KOPT-K1 (cell line): ENCODE measurements around the gene COP1.
"Not testable (repeated sequence)": the region's sequence is repeated elsewhere in the genome, so short reads cannot be mapped to it uniquely, and the experiment has no call there.

ENCODE experiments used
- H3K27ac ChIP-seq: fragments of 200-600 bp; sonication (generic); 2 replicates; pipeline ENCODE4 v1.5.1; 2016; ENCODE audit warnings: antibody characterized with exemption, mild to moderate bottlenecking, low read depth, low read length; ENCODE audit not compliant: poor library complexity, severe bottlenecking
- H3K36me3 ChIP-seq: fragments of 200-600 bp; sonication (generic); 2 replicates; pipeline ENCODE4 v1.5.1; 2017; ENCODE audit warnings: antibody characterized with exemption, mild to moderate bottlenecking, low read length, moderate library complexity; ENCODE audit not compliant: insufficient read depth
- H3K9me3 ChIP-seq: fragments of 200-600 bp; sonication (generic); 2 replicates; pipeline ENCODE4 v1.5.1; 2017; ENCODE audit warnings: antibody characterized with exemption, low read length, mild to moderate bottlenecking; ENCODE audit not compliant: insufficient read depth, poor library complexity, severe bottlenecking

The COP1 gene

DNA sequence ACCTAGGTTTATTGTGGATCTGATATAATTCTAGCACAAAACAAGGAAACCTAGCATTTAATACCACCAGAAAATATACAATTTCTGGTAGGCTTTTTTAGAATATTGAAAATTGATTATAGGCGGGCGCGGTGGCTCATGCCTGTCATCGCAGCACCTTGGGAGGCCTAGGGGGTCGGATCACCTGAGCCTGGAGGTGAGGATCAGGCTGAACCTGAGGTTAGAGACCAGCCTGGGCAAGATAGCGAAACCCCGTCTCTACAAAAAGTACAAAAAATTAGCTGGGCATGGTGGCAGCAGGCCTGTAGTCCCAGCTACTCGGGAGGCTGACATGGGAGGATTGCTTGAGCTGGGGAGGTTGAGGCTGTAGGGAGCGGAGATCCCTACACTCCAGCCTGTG, 948 bp upstream of the COP1 start:
- Histone ChIP-seq H3K36me3 (no peaks in the 10 kb centered on the region), H3K27ac (peak overlapping the region; percentile 87)

DNA sequence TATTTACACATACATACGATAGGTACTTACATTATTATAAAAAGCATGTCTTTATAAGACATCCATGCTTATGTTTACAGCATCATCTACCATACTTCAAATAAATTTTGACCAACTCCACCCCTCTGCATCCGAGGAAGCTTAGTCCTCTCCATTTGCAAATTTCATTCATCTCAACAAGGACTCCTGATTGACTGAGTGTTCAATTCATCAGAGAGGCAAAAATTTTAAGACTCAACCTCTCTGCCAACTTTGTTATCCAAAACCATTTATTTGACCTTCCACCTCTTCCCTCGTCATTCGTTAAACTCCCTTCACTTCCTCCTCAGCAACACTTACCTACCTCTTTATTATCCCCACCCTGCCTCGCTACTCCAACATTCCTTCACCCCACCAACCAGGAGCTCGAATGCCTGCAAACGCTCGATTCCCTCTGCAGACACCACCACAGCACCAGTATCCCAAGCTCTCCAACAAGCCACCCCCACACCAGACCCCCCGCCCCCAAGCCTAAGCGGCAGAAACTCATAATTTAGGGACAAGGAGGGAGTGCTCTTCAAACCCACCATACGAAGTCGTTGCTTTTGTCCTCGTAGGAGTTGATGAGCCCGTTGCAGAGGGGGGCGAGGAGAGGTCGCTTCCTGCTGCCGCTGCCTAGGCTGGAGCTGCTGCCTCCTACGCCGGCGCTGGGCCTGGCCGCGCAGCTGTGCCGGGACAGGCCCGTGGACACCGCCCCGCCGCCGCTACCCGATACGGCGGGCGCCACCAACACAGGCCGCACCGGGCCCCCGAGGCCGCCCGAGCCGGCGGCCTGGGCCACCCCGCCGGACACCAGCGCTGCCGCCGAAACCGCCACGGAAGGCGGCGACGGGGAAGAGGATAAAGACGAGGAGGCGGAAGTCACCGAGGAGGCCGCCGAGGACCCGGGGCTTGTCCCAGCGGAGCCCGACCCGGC, 803 bp downstream of the COP1 start:
- peak overlapping the region; percentile 87 for H3K27ac ChIP-seq
- no peaks in the 10 kb centered on the region for H3K9me3 ChIP-seq
- no peaks in the 10 kb centered on the region for H3K36me3 ChIP-seq

More for the DNA sequence above, 948 bp upstream of the COP1 start:
- H3K9me3 ChIP-seq, result no peaks in the 10 kb centered on the region

DNA sequence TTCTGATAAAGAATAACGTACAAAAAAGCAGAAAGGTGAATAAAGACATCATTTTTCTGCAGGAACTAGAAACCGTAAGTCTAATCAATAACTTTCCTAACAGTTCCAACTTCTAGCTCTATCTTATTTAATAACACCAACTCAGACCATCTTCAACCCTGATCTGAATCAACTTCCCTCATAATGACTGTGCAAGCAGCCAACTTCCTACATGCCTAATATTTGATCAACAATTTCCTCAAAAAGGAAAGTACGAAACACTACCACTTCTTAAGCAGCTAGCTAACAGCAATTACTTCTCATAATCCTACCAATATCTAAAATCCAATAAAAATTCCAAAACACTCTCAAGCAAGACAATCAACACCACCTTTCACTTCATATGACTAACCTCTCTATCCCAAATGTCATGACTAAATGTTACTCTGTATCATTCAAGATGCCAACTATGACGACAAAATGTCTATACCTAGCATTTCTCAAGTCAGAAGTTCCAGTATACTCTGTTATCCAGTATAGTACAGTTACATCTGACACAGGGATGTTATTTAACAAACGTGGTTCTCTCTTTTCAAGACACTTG, 1.7 kb downstream of the COP1 start:
- H3K36me3 ChIP-seq, result no peaks in the 10 kb centered on the region
- H3K27ac ChIP-seq, result peak overlapping the region; percentile 87

DNA sequence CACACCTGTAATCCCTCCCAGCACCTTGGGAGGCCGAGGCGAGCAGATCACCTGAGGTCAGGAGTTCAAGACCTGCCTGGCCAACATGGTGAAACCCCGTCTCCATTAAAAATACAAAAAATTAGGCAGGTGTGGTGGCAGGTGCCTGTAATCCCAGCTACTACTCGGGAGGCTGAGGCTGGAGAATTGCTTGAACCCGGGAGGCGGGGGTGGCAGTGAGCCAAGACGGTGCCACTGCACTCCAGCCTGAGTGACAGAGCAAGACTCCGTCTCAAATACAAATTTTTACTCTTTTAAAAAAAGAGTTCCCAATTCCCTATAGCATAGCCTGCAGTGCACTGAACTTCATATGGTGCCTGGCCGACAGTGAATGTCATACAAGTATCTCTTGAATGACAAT, 2.4 kb downstream of the COP1 start:
- not testable (repeated sequence) for H3K27ac ChIP-seq

More for the DNA sequence above, 1.7 kb downstream of the COP1 start:
- no peaks in the 10 kb centered on the region for H3K9me3 ChIP-seq

DNA sequence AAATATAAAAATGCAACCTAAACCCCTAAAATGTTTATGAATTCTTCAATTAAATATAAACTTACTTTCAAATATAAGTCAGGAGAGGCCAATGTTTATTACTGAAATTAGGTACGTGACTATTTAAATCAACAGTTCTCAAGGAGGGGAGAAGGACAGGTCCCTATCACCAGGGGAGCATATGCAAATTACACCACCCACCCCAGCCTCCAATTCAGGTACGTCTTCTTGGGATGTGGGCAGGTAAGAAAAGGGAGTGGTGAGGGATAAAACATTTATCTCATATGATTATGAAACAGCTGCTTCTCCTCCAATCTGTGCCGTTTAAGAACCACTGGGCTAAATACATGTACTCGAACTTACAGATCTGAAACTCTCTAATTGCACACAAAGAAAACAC, 3.4 kb downstream of the COP1 start:
- Histone ChIP-seq H3K9me3 (no peaks in the 10 kb centered on the region), H3K27ac (no peak overlapping the region), H3K36me3 (no peaks in the 10 kb centered on the region)

More for the DNA sequence above, 2.4 kb downstream of the COP1 start:
- H3K36me3 ChIP-seq, H3K9me3 ChIP-seq: not testable (repeated sequence)

DNA sequence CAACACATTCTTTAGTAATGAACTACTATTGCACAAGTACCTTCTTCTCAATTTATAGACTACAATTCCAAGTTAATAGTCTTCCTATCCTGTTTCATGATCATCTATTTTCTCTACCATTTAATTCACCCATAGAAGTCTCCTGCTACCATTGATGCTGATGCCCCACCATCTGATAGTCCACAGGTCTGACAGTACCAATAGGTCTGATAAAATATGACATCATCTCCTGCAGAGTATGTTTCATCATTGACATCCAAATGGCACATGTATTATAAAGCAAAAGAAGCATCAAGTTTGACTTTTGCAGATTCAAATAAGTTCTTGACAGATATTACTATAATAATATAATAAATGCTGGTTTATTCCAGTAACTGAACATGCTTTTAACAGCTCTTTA, 5.5 kb downstream of the COP1 start:
- Histone ChIP-seq H3K36me3 (no peaks in the 10 kb centered on the region), H3K27ac (no peak overlapping the region), H3K9me3 (no peaks in the 10 kb centered on the region)

DNA sequence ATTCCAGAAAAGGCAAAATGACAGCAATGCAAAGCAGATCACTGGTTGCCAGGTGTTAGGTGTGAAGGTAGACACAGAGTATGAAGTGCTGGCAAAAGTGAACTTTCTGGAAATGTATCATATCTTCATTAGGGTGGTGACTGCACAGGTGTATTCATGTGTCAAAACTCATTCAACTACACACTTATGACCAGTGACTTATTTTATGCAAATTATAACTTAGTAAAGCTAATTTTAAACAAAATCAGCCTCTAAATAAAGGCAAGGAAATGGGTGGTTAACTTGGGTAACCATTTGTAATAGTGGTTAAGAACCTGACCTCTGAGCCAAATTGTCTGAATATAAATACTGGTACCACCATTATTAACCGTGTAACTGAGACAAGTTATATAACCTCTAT, 7.4 kb downstream of the COP1 start:
- H3K36me3 ChIP-seq, result no peaks in the 10 kb centered on the region
- H3K9me3 ChIP-seq, result no peaks in the 10 kb centered on the region
- H3K27ac ChIP-seq, result no peak overlapping the region

DNA sequence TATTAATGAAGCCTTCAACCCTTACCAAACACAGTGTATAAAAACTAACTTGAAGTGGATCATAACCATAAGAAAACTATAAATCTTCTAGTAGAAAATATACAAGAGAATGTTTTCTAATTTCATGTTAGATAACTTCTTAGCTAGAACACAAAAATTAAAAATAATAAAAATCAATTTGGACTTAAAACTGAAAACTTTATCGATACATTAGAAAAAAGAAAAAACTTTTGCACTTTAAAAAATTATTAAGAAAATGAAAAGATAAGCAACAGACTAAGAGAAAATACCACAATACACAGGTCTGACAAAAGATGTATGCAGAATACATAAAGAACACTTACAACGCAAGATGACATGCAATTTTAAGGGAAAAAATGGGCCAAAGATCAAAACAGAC, 8.7 kb downstream of the COP1 start:
- Histone ChIP-seq H3K36me3 (no peaks in the 10 kb centered on the region), H3K9me3 (no peaks in the 10 kb centered on the region), H3K27ac (no peak overlapping the region)

DNA sequence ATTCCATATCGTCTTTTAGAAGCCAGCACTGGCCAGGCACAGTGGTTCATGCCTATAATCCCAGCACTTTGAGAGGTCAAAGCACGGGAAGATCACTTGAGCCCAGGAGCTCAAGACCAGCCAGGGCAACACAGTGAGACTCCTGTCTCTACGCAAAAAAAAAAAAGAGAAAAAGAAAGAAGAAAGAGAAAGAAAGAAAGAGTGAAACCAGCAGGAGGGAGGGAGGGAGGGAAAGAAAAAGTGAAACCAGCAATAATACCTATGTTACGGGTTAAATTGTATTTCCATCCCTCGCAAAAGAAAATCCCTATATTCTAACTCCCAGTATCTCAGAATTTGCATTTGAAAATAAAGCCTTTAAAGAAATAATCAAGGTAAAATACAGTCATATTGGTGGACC, 10.4 kb downstream of the COP1 start:
- H3K36me3 ChIP-seq, result no peaks in the 10 kb centered on the region
- H3K9me3 ChIP-seq, result no peaks in the 10 kb centered on the region
- H3K27ac ChIP-seq, result no peak overlapping the region

DNA sequence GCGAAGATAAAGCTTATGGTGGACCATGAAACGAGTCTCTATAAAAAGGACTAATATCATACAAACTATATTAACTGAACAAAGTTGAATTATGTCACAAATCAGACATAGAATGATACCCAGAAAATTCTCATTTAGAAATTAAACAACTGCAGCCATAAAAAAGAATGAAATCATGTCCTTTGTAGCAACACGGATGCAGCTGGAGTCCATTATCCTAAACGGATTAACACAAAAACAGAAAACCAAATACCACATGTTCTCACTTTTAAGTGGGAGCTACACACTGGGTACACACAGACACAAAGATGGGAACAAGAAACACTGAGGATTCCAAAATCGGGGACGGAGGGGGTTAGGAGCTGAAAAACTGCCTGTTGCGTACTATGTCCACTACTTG, 11.5 kb downstream of the COP1 start:
- Histone ChIP-seq H3K27ac (no peak overlapping the region), H3K36me3 (no peaks in the 10 kb centered on the region)

DNA sequence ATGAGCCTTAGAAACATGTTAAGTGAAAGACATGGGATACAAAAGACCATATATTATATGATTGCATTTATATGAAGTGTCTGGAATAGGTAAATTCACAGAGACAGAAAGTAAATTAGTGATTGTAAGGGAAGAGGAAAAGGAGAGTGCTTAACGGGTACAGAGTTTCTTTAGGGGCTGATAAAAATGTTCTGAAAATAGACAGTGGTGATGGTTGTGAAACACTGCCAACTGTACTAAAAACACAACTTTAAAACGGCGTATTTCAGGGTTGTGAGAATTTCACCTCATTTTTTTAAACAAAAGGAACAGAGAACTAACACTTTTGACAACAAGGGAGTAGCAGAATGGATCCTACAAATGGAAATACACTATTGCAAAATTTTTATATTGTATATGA, 13.4 kb downstream of the COP1 start:
- Histone ChIP-seq H3K36me3 (no peaks in the 10 kb centered on the region), H3K27ac (no peak overlapping the region), H3K9me3 (peaks cover 20% of the 10 kb centered on the region)

More for the DNA sequence above, 11.5 kb downstream of the COP1 start:
- peaks cover 4% of the 10 kb centered on the region for H3K9me3 ChIP-seq

DNA sequence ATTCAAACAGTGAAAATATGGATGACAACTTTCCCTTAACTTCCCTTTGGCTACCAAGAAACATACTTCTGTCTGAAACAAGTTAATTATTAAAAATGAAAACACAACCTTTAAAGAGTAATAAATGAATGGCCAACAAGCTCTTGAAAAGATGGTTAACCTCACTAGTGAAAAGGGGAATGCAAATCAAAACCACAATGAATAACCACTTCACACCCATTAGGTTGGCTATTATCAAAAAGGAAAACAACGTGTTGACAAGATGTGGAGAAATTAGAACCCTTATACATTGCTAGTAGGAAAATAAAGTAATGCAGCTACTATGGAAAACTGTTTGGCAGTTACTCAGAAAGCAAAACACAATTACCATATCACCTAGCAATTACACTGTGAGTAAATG, 14.1 kb downstream of the COP1 start:
- peaks cover 21% of the 10 kb centered on the region for H3K9me3 ChIP-seq
- H3K36me3 ChIP-seq, result no peaks in the 10 kb centered on the region
- H3K27ac ChIP-seq, result no peak overlapping the region

DNA sequence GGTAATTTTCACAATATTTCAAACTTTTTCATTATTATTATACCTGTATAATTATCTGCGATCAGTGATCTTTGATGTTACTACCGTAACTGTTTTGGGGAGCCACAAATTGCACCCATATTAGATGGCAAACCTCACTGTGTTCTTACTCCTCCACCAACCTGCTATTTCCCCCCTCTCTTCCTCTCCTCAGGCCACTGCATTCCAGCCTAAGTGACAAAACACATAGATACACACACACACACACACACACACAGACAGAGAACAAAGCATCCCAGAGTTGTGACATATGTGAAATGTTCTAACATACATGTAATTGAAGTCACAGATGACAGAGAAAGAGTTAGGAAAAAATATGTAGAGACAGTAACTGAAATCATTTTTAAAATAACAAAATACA, 18.5 kb downstream of the COP1 start:
- H3K27ac ChIP-seq, result no peak overlapping the region
- H3K36me3 ChIP-seq, result no peaks in the 10 kb centered on the region
- H3K9me3 ChIP-seq, result peaks cover 21% of the 10 kb centered on the region

DNA sequence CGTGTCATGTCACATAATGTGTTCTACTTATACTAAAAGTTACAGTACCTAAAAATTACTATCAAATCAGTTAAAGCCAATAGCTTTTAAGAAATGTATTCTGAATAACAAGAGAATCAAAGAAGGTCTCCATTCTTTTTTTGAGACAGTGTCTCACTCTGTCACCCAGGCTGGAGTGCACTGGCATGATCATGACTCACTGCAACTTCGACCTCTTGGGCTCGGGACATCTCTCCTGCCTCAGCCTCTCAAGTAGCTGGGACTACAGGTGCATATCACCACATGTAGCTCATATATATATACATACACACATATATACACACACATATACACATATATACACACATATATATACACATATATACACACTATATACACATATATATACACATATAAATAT, 20.1 kb downstream of the COP1 start:
- Histone ChIP-seq H3K27ac (no peak overlapping the region), H3K9me3 (peaks cover 21% of the 10 kb centered on the region), H3K36me3 (peaks cover 3% of the 10 kb centered on the region; the same call in 1 of the 2 replicates)

DNA sequence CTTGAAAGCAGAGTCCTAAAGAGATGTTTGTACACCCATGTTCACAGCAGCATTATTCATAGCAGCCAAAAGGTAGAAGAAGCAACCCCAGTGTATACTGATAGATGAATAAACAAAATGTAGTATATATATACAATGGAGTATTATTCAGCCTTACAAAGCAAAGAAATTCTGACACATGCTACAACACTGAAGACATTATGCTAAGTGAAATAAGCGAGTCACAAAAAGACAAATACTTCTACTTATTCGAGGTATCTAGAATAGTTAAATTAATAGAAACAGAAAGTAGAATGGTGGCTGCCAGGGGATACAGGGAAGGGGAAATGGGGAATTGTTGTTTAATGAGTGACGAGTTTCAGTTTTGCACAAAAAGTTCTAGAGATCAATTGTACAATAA, 23.5 kb downstream of the COP1 start:
- Histone ChIP-seq H3K36me3 (peaks cover 19% of the 10 kb centered on the region), H3K9me3 (peaks cover under 1% of the 10 kb centered on the region), H3K27ac (no peak overlapping the region)

DNA sequence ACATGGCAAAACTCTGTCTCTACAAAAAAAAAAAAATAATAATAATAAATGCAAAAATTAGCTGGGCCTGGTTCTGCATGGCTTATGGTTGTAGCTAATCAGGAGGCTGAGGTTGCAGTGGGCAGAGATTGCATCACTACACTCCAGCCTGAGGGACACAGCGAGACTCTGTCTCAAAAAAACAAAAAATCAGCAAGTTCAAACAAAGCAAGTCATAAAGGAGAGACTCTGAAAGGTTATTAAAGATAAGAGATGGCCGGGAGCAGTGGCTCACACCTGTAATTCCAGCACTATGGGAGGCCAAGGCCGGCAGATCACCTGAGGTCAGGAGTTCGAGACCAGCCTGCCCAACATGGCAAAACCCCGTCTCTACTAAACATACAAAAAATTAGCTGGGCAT, 28.8 kb downstream of the COP1 start:
- Histone ChIP-seq H3K27ac (no peak overlapping the region), H3K36me3 (peaks cover 50% of the 10 kb centered on the region), H3K9me3 (no peaks in the 10 kb centered on the region)
